Activated T-helper 1 cell treated with anti-CD3 and anti-CD28 coated beads, Interleukin-2, amount 50 U/mL, for 16 hours (primary cell): ENCODE results near the gene SYCE3.
"Not testable (repeated sequence)": the region's sequence is repeated elsewhere in the genome, so short reads cannot be mapped to it uniquely, and the experiment has no call there.

Source experiments
- DNase-seq, 2 donors: peaks; one replicate each; pipeline ENCODE4 v3.0.0-alpha.2; 2020; ENCODE audit warnings: low read depth in 1 of 2, low spot score in 1 of 2

SYCE3 gene

DNA sequence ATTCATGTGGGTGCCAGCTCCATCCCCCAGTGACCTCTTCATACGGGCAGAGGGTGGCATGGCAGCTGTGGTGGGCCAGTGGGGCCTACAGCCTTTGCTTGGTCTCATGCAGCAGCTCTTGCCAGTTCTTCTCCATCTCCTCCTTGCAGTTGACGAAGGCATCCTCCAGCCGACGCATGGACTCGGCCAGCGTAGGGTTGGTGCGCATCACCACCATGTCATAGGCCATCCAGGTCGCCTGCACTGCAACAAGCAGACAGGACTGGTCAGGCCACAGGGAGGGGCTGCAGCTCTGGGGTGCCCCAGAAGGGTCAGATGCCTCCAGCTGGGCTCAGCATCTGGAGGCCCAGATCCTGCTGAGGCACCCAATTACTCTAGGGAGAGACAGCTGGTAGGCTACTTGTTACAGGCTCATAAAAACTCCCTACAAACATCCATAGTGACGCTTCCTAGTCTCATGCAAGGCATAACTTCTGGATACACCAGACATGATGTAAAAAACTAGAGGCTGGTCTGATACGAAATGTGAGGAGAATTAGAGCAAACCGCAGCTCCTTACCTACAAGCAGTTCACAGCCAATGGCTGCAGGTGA is 11.5 kb downstream of the SYCE3 start:
- no peak for DNase-seq

DNA sequence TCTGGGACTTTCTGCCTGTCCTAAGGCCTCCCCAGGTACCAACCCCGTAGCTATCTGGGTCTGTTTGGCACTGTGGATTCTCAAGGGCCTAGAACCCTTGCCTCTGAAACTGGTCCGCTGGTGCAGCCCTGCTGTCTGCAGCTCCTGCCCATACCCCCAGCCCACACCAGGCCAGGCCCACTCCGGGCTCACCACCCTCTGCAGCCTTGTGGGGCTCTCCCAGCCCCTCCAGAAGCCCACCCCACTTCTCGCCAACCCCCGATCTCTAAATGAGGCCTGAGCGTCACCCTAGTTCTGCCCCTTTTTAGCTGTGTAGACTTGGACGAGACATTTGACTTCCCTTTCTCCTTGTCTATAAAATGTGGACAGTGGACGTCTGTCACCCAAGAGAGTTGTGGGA is 12.3 kb downstream of the SYCE3 start:
- DNase-seq = no peak

DNA sequence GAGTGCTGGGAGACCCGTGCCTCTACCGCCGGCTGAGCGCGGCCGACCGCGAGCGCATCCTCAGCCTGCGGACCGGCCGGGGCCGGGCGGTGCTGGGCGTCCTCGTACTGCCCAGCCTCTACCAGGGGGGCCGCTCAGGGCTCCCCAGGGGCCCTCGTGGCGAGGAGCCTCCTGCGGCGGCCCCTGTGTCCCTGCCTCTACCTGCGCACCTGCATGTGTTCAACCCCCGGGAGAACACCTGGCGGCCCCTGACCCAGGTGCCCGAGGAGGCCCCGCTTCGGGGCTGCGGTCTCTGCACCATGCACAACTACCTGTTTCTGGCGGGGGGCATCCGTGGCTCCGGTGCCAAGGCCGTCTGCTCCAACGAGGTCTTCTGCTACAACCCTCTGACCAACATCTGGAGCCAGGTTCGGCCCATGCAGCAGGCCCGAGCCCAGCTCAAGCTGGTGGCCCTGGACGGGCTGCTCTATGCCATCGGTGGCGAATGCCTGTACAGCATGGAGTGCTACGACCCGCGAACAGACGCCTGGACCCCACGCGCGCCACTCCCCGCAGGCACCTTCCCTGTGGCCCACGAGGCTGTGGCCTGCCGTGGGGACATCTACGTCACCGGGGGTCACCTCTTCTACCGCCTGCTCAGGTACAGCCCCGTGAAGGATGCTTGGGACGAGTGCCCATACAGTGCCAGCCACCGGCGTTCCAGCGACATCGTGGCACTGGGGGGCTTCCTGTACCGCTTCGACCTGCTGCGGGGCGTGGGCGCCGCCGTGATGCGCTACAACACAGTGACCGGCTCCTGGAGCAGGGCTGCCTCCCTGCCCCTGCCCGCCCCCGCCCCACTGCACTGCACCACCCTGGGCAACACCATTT is 13.6 kb downstream of the SYCE3 start:
- no peak for DNase-seq

DNA sequence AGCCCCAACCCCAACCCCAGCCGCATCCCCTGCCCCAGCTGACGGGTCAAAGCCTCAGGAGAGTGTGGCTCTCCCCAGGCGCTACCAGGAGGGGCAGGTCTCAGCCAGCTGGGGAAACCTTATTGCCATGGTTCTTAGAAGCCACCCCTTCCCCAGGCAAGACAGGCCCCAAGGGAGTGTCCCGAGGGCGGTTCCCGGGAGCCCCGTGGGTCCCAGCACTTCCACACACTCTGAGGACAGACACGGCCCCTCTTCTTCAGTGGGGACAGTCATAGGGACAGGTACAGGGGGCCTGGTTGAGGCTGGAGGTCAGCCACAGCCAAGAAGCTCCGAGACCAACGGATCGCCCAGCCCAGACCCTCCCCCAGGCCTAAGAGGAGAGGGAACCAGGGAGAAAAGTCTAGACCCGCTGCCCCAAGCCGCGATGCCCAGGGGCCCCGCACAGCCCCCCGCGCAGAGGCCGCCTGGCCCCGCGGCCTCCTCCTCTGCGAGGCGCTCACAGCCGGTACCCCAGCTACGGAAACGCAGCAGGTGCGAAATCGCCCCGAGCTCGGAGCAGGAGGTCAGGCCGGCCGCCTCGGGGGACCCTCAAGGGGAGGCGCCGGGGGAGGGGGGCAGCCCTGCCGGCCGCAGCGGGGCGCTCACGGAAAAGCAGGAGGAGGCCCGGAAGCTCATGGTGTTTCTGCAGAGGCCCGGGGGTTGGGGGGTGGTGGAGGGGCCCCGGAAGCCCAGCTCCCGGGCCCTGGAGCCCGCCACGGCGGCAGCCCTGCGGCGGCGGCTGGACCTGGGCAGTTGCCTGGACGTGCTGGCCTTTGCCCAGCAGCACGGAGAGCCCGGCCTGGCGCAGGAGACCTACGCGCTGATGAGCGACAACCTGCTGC is 14.4 kb downstream of the SYCE3 start:
- peak; percentile 43 to 51 for DNase-seq

DNA sequence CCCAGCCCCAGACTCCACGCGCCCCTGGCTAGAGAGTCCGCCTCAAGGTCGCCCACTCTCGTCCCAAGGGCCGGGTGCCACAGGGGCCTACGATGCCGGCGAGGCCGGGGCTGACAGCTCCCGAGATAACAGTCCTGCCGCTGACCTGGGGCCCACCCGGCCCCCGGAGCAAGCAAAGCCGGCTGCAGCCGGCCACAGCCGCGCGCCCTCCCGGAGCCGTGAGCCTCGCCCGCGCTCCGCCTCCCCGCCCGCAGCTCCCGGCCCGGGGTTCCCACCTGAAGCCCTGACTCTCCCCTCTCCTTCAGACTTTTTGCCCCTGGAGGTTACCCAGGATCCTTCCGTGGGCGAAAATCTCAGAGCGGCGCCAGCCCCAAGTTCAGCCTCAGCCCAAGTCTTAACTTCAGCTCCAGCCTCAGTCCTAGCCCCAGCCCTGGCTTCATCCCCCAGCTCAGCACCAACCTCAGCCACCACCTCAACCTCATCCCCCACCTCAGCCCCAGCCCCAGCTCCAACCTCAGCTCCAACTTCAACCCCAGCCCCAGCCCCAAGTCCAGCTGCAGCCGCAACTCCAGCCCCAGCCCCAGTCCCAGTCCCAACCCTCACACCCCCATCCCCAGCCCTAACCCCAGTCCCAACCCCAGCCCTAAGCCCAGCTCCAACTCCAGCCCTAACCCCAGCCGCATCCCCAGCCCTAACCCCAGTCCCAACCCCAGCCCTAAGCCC is 15.3 kb downstream of the SYCE3 start:
- no peak for DNase-seq

DNA sequence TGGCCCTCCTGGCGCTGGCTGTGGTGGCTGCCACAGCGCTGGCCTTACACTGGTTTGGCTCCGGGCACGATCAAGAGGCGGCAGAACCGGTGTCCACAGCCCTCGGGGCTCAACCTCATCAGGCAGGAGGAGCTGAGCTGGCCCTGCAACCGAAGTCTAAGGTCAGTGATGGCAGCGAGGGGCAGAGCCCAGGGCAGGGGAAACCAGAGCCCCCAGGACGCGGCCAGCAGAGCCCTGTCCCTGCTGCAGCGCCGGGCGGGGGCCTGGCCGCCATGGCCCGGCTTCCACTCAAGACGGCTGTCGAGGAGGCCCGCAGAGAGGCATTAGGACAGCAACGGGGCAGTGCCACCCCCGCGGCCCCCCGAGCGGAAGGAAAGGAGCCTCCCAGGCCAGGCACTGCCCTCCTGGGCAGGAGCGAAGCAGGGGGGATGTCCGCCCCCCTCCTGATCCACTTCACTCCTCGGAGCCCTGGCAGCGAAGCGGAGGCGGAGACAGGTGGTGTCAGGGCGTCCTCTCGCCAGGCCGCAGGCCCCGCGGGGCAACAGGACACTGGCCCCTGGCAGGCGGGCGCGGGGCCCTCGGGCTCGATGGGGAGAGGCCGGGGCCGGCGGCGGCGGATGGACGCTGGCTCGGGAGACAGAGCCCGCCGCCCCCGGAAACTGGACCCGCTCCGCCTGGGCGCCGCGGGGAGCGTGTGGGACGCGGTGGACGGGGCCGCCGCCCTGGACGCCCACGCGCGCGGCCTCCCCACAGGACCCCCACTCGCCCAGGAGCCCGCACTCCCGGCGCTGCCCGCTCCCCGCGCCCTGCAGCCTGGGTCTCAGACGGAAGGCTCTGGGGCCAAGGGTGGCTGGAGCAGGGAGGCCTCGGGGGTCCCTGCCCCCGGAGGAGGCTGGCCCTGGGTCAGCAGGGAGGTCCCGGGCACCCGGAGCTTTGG is 16.1 kb downstream of the SYCE3 start:
- DNase-seq = no peak

DNA sequence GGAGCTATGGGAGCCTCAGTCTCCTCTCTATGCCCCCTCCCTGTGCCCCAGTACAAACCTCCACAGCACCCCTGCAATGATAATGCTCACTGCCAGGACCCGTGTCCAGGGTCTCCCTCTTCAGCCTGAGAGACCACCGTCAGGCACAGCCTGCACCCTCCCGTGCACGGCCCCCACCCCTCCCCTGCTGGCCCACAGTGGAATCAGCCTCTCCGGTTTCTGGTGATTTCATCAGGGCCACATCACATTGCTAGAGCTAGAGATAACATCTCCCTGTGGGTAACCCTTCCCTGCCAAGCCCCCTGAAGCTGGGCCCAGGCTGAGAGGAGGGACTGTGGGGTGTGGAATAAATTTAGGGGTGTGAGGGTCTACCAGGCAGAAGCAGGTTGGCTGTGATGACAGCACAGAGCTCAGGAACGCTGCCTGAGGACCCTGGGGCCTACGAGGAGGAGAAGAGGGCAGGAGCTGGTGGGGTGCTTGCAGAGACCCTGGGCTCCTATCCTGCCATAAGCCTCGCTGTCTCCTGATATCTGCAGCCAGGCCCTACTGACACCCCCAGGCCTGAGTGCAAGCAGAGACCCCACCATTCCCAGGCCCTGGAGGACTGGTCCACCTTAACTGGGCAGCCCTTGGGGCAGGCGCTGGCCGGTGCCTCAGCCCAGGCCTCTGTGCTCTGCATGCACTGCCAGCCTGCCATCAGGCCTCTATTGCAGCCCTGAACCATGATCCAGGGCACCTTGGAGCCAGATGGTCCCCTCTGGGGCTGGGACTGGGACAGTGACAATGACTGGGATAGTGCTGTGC is 17.0 kb downstream of the SYCE3 start, which contains the start of gene KLHDC7B:
Gene KLHDC7B (plus strand): TSS at position 378 of the 804 bp plus-strand sequence. CDS start 345 bp downstream, at position 723.
- no peak for DNase-seq

DNA sequence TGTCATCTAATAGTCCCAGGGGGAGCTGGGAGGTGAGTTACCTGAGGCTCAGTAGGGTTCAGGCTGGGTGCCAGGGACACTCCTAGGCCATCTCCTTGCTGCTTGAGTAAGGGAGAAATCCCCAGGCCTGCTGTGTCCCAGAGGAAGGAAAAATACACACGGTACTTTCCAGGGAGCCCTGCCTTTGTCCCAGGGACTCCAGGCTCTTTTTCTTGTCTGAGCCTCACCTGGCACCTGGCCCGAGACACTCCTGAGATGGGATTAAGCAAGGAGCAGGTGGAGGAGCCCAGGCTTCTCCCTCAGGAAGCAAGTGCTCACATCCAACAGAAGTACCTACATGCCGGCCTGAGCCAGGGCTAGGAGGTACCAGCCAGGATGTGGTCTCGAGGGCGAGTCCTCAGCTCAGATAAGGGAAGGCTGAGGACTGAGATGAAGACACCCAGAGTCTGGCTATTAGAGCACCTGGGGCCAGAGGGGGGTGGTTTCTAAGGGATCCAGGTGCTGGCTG is 17.9 kb downstream of the SYCE3 start:
- no peak for DNase-seq

DNA sequence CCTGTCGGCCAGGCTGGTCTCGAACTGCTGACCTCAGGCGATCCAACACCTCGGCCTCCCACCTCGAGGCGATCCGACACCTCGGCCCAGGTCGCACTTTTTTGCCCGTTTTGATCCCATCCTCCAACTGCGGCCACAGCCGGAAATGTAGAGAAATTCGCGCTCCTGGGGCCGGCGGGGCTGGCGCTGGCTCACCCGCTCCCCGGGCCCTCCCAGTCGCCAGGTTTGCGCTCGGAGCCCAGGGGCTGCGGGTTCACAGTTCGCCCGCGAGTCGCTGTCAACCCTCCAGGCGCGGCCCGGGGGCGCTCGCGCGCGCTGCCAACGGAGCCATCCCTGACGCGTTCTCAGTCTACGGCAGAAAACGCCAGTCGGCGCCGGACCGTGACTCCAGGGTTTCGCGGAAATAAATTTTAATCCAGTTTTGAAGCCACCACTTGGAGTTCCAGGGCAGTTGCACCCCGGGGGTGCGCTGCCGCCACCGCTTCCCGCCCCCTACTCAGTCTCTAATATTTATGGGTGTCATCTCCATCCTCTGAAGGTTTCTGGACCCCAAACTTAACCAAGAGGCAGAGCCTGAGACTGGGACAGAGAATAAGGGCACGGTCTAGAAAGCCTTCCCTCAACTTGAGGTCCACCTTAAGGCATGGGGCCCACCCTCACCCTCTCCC is 18.5 kb downstream of the SYCE3 start:
- peak; percentile 66 to 73 for DNase-seq

DNA sequence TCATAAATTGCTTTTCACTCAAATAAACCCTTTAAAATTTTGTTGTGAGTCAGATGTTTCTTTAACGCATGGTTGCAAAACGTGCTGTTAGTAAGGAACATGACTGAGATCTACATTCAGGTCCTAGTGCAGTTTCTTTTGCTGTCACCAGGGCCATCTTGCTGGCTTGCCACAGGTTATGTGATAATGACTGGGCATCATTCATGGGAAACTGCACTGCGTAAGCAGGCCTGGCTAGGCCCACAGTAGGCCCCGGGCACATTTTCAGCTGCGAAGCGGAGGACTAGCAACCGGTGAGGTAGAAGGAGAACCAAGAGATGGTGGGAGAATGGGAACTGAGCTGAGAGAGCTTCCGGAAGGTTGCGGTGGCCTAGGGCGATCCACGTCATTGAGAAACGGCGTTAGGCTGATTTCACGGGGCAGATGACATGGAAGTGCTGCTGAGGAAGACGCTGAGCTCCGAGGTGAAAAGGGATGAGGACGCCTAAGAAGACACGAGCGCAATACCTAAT is 20.2 kb downstream of the SYCE3 start:
- no peak for DNase-seq

DNA sequence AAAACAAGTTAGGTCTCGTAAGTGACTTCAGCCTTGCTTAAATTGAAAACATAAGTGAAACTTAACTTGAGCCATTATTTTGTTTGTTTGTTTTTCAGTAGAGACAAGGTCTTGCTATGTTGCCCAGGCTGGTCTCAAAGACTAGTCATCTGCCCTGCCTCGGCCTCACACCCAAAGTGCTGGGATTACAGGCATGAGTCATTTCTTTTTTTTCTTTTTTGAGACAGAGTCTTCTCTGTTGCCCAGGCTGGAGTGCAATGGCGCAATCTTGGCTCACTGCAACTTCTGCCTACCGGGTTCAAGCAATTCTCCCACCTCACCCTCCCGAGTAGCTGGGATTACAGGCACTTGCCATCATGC is 21.1 kb downstream of the SYCE3 start:
- not testable (repeated sequence) for DNase-seq

DNA sequence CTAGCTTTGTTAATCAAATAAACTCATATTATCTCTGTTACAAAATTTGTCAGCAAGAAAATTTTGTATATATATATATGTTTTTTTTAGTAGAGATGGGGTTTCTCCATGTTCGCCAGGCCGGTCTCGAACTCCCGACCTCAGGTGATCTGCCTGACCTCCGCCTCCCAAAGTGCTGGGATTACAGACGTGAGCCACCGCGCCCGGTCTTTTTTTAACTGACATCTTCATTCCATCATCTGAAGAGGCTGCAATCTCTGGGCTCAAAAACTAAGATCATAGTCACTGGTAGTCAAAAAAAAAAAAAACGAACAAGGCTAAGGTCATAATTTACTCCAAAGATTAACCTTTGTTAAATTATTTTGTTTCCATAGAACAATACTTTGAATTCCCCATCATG is 22.3 kb downstream of the SYCE3 start:
- DNase-seq = no peak

DNA sequence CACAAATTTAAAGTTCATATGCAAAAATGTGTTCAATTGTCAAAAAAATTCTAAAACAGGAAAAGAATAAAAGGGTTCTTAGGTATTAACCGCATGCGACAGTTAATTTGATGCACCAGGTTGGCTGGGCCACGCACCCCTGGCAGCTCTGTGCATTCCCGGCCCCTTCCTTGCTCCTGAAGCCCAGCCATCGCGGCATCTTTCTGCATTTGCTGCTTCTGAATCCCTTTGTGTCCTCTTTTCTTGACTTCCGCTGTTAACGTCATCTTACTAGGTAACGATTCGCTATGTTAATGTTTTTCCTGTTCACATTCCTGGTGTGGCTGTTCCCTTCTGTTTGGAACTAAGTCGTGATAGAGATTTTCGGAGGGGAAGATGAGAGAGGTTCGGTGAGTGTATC is 25.0 kb downstream of the SYCE3 start:
- DNase-seq = no peak

DNA sequence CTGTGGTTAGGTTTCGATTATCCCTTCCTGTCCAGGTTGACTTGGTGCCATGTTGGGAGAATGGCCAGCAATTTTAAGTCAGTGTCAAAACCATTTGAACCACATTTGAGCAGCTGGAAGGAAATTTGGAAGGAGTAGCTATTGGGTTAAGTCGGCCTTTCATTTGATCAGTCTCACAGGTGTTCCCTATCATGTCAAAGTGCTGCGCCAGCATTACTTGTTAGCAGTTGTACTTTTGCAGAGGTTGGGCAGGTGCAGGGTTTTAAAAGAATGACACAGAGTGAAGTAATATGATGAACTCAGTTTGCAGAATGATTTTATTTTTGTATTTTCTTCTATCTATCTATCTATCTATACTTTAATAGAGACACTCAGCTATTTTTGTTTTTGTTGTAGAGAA is 26.5 kb downstream of the SYCE3 start:
- no peak for DNase-seq

DNA sequence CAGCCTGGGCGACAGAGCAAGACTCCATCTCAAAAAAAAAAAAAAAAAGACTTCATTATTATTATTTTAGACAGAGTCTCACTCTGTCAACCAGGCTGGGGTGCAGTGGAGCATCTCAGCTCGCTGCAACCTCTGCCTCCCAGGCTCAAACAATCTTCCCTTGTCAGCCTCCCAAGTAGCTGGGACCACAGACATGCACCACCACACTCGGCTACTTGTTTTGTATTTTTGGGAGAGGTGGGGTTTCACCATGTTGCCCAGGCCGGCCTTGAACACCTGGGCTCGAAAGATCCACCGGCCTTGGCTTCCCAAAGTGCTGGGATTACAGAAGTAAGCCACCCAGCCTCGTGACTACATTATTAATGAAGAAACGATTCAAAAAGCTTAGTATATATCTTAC is 27.6 kb downstream of the SYCE3 start:
- DNase-seq = no peak

DNA sequence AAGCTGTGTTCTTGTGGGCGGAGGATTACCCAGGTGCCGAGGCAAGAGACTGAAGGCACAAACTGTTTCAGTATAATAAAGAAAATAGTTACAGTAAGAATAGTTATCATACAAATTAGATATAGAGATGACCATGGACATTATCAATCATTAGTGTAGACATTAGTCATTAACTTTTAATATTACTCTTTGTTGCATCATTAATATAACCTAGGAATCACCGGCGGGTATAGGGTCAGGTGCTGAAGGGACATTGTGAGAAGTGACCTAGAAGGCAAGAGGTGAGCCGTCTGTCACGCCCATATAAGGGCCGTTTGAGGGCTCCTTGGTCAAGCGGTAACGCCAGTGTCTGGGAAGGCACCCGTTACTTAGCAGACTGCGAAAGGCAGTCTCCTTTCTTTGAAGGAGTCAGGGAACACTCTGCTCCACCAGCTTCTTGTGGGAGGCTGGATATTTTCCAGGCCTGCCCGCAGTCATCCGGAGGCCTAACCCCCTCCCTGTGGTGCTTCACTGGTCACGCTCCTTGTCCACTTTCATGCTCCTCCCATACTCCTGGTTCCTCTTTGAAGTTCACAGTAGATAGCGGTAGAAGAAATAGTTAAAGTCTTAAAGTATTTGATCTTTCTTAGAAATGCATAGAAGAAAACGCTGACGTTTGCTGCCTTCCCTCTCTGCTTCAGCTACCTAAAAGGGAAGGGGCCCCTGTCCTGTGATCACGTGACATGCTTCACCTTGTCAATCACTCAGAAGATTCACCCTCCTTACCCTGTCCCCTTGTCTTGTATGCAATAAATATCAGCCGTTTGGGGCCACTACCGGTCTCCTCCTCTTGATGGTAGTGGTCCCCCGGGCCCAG is 28.6 kb downstream of the SYCE3 start:
- not testable (repeated sequence) for DNase-seq
